Adipose tissue (tissue), 3 donors: ENCODE measurements around the gene DAZAP1. TPM values are rescaled to one million over a fixed set of nuclear protein-coding genes. Genes with fewer than 3 reads are reported as not detected.
"Not testable (repeated sequence)": the region's sequence is repeated elsewhere in the genome, so short reads cannot be mapped to it uniquely, and the experiment has no call there.

Experiments
- H3K27ac ChIP-seq: one replicate; pipeline ENCODE4 v1.5.1; 2013; ENCODE audit warnings: low read depth, low read length
- WGBS, 3 donors: extraction: QIAGEN DNeasy Blood & Tissue Kit; methylation state at CpG; one replicate each; pipeline ENCODE4 v1.1.7; 2013; 5-methylcytosine and 5-hydroxymethylcytosine counted together
- polyA plus RNA-seq, 3 donors: library from polyadenylated mRNA; stranded (reverse); fragments of 200-250 nt; gene quantifications; one replicate each; pipeline ENCODE4 v1.2.3, GENCODE V29; 2013
- donor health status: healthy with polysubstance abuse.
- donor health status: Bipolar disorder and iron deficiency.
- donor health status: healthy.

Gene DAZAP1
- polyA plus RNA-seq, 3 donors: 38.4 to 79.9 (median 70.1) TPM

- no peak overlapping the region for H3K27ac ChIP-seq
- 91 to 92% (median 92%) methylated on average over 24 of the region's 24 CpGs for WGBS, 3 donors
Observed at GRCh38 chr19:1431759-1432506, 24.5 kb downstream of the DAZAP1 start.

DNA sequence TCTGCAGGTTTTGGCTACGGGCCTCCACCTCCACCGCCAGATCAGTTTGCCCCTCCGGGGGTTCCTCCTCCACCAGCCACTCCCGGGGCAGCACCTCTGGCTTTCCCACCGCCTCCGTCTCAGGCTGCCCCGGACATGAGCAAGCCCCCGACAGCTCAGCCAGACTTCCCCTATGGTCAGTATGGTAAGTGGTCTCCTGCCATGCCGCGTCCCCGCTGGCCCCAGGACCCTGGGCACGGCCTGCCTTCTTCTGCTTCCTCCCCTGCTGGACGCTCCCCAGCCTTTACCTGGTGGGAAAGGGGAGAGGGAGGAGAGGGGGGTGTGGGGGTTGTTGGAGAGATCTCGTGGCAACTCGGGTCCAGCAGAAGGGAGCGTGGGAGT, 25.1 kb downstream of the DAZAP1 start:
- WGBS, 3 donors: 93 to 94% (median 94%) methylated on average over 16 of the region's 16 CpGs
- no peak overlapping the region for H3K27ac ChIP-seq

GRCh38 chr19:1433119-1434039, 26.0 kb downstream of the DAZAP1 start:
- WGBS, 3 donors: 87 to 91% (median 89%) methylated on average over 46 to 47 of the region's 47 CpGs
- H3K27ac ChIP-seq: no peak overlapping the region

- WGBS, 3 donors: 93 to 96% (median 94%) methylated on average over 17 of the region's 17 CpGs
- H3K27ac ChIP-seq: no peak overlapping the region
Observed at GRCh38 chr19:1434040-1434366, 26.6 kb downstream of the DAZAP1 start.

DNA sequence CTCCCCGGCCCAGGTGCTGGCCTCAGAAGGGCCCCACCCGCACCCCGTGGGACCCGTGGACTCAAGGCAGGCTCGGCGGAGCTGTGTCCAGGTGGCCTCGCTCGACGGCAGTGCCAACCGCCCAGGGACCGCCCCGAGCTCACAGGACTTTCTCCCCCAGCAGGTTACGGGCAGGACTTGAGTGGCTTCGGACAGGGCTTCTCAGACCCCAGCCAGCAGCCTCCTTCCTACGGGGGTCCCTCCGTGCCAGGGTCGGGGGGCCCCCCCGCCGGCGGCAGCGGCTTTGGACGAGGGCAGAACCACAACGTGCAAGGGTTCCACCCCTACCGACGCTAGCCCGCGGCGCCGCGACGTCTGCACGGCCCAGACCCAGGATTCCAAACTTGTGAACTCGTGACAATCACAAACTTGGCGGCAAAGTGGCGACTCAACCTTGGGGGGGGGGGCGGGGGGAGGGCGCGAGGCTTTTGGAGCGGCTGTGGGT, 27.2 kb downstream of the DAZAP1 start:
- WGBS, 3 donors: 86 to 89% (median 88%) methylated on average over 38 to 39 of the region's 39 CpGs

GRCh38 chr19:1435378-1435989, 28.1 kb downstream of the DAZAP1 start:
- WGBS, 3 donors: 81 to 88% (median 81%) methylated on average over 21 of the region's 21 CpGs
- no peak overlapping the region for H3K27ac ChIP-seq

More for the DNA sequence above, 27.2 kb downstream of the DAZAP1 start:
- H3K27ac ChIP-seq: no peak overlapping the region

- 40 to 61% (median 50%) methylated on average over 8 of the region's 8 CpGs for WGBS, 3 donors
- H3K27ac ChIP-seq: no peak overlapping the region
Observed at GRCh38 chr19:1437609-1438008, 30.2 kb downstream of the DAZAP1 start.

DNA sequence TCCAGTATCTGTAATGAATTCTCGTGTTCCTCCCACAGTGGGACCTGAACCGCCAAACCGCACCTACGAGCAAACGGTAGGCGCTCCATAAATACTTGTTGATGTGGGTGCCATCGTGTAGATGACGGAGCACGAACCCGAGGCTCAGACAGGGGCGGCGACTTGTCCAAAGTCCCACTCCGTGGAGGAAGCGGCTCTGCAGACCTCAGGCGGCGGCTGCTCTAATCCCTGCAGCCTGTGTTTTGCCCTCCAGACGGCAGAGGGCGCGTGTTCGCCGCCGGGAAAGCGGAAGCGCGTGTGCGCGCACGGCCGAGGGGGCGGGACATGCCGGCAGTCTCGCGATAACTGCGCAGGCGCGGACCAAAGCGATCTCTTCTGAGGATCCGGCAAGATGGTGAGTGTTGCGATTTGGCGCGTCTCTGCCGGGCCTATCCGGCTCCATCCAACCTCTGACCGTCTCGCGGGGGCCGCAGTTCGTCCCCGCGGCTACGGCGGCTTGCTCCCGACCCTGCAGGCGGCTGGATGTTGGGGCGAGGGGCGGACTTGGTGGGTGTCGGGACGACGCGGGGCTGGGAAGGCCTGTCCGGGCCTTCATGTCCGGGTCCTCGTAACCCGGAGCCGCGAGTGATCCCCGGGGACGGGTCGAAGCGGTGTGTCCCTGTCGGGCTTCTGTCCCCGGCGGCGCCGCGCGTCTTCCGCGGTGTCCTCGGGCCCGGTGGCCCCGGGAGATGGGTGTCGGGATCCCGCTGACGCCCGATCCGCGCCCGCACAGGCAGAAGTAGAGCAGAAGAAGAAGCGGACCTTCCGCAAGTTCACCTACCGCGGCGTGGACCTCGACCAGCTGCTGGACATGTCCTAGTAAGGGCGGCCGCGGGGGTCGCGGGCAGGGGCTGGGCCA, 30.9 kb downstream of the DAZAP1 start, which contains the start of gene RPS15:
RPS15 (plus strand) TSS at position 362 of the 898 bp plus-strand sequence; CDS start at position 392, 30 bp downstream.
- peak within 1 kb of the TSS; percentile 80 for H3K27ac ChIP-seq
- WGBS, 3 donors: 1 to 2% (median 1%) methylated on average over 78 to 100 of the region's 100 CpGs

DNA sequence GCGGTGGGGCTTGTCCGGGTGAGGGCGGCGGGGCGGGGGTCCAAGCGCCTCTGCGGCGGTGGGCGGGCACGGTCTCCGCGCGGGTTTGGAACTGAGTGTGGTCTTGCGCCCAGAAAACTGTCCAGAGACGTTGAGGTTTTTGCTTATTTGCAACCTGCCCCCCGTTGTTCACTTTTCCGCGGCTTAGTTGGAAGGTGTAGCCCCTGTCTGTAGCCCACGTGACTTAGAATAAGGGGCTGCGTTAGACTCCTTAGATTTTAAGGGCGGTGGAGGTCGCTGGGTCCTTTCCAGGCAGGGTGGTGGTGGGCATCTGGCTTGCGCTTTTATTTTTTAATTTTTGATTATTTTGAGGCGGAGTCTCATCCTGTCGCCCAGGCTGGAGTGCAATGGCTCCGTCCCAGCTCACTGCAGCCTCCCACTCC, 31.6 kb downstream of the DAZAP1 start:
- WGBS, 3 donors: 1% methylated on average over 26 of the region's 26 CpGs
- no peak overlapping the region for H3K27ac ChIP-seq

DNA sequence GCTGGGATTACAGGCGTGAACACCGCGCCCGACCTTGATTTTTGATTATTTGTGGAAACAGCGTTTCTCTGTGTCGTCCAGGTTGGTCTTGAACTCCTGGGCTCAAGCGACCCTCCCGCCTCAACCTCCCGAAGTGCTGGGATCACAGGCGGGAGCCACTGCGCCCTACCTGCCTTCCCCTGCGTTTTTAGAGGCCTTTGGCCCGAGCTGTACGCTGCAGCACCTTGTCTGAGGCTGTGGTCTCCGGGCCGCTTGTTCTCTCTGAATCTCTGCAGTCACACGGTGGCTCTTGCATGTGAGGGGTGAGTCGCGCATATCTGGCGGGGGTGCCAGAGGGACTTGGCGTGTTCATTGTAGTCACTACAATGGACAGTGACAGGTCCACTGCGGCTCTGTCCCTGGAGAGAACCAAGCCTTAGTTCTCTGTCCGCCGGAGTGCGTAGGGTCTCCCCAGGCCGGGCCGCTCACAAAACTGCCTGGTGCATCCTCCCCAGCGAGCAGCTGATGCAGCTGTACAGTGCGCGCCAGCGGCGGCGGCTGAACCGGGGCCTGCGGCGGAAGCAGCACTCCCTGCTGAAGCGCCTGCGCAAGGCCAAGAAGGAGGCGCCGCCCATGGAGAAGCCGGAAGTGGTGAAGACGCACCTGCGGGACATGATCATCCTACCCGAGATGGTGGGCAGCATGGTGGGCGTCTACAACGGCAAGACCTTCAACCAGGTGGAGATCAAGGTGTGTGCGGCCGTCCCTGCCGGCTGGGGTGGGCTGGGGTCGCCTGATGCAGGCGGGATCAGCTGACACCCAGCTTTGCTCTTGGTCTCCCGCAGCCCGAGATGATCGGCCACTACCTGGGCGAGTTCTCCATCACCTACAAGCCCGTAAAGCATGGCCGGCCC, 32.4 kb downstream of the DAZAP1 start:
- 72 to 86% (median 82%) methylated on average over 50 to 57 of the region's 57 CpGs for WGBS, 3 donors
- H3K27ac ChIP-seq: not testable (repeated sequence)

DNA sequence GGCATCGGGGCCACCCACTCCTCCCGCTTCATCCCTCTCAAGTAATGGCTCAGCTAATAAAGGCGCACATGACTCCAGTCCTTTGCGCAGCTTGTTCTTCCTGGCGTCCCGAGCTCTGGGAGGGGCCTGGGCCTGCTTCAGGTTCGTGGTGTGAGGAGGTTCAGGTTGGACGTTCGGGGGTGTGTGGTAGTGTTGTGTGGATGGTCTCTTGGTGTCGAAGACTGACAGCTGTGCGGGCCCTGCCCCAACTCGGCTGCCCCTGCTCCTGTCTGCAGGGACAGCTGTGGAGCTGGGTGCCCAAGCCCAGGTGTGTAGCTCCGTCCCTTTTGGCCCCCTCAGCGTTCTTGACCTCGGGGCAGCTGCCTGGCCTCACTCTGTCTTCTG, 33.0 kb downstream of the DAZAP1 start:
- 82 to 91% (median 87%) methylated on average over 15 of the region's 15 CpGs for WGBS, 3 donors
- no peak overlapping the region for H3K27ac ChIP-seq

- 89 to 94% (median 94%) methylated on average over 9 of the region's 9 CpGs for WGBS, 3 donors
- H3K27ac ChIP-seq: no peak overlapping the region
Observed at GRCh38 chr19:1441022-1441426, 33.6 kb downstream of the DAZAP1 start.

DNA sequence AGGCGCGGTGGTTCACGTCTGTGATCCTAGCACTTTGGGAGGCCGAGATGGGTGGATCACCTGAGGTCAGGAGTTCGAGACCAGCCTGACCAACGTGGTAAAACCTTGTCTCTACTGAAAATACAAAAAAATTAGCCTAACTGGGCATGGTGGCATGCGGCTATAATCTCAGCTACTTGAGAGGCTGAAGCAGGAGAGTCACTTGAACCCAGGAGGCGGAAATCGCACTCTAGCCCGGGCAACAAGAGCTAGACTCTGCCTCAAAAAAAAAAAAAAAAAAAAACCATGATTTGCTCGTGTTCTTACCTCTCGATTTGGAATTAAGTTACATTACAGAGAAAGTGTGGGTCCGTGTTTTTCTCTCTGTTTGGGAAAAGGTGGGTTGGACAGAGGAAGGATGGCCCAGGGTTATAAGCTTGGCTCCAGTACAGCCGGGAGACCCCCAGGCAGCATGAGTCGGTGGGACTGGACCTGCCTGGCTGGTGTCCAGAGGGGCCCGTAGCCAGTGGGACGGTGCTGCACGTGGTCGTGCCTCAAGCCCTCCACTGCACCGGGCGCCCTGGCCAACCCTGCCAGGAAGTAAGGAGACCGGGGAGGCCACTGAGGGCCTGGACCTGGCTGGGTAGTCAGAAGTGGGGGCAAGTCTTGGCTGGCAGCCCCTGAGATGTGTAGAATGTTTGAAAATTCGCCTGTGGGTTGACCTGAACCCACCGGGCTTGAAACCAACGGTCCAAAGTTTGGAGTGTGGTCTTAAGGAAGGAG, 34.5 kb downstream of the DAZAP1 start:
- 86 to 88% (median 86%) methylated on average over 25 of the region's 25 CpGs for WGBS, 3 donors
- no peak overlapping the region for H3K27ac ChIP-seq

GRCh38 chr19:1445185-1445931, 38.0 kb downstream of the DAZAP1 start:
- 1 to 2% (median 2%) methylated on average over 59 to 70 of the region's 70 CpGs for WGBS, 3 donors

DNA sequence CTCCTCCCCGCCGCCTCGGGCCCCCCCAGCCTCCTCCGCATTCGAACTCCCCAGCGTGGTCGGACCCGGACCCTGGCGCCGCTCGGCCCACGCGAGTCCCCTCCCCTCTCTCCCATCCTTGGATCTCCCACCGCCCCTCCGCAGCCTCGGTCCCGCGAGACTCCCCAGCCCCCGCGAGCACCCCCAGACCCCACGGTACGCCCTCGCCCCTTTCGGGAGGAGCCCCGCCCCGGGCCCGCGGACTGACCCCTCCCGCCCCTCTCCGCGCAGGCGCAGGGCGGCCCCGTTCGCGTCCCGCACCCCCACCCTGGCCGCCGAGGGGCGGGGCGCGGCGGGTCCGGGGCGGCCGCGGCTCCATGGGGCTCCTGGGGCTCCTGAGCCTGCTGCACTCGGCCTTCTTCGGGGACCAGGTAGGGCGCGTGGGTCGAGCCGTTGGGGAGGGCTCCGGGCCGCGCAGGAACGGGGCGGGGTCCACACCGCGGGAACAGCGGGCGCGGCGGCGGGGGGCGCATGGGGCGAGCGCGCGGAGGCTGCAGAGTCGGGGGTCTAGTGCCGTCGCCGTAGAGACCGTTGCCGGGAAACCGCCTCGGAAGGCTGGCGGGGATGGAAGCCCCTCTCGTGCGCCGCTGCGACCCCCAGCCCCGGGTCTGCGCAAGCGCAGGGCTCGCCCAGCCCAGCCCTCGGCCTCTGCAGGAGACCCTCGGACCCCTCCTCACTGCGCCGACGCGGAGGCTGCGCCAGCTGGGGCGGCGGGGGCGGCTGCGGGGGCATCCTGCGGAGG, 38.7 kb downstream of the DAZAP1 start:
- 0 to 2% (median 2%) methylated on average over 46 to 99 of the region's 99 CpGs for WGBS, 3 donors
- no peak overlapping the region for H3K27ac ChIP-seq

More at GRCh38 chr19:1445185-1445931, 38.0 kb downstream of the DAZAP1 start:
- H3K27ac ChIP-seq: no peak overlapping the region
